ENCODE measurements around the gene ZNF609.

Gene ZNF609

DNA sequence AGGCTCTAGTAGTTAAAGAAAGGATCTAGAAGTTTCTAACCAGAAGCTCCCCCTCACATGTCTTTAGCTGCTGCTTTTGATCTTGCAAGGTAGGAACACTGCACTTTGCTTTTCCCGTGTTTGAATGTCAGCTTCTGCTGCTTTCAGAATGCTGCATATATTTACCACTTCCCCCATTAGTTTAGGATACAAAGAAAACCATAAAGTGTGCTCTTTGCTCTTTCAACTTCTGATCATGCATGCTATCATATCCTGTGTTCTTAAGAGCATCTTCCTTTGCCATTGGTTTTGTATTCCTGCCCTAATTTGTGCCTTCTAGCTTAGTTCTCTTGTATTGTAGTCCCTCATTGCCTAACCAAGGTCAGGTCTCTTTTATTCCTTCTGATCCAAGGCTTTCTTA is 43.3 kb downstream of the ZNF609 start:
- peak; percentile 19 for DNase-seq

DNA sequence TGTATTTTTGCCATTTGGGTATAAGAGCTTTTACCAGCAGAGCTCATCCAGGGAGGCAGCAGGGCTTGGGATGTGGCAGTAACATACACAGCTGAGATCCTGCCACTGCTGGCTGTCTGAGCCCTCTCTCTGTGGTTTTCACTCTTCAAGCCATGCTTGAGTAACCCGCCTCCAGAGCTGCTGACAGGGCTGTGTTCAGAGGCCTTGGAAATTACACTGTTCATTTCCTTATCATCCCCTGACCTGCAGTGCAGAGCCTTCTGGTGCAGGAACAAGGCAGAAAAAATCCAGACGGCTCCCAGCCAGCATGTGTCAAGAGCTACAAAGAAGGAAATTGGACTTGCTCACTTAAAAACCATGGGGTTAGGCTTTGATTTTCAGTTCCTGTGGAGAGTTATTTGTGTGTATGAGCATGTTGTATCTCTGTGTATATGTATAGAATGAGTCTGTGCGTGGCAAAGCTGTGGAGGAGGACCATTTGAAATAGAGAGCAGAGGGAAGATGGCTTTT is 47.0 kb downstream of the ZNF609 start:
- peak; percentile 86 for DNase-seq

DNA sequence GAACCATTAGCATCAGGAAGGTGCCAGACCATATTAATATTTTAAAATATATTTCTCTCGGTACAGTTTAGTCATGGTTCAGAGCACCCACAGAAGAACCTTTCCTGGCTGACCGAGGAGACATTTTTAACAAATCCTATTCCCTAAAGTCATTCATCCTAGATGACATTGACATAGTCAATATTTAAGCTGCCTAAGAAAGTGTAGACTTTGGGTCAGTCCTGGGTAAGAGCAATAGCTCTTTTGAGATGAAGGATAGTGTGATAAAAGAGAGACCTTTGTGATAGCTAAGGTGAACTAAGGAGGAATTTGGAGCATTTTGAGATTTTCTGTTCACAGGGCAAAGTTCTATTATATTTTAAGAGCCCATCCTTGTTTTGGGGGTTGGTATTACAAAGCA is 47.5 kb downstream of the ZNF609 start:
- no peak for DNase-seq

DNA sequence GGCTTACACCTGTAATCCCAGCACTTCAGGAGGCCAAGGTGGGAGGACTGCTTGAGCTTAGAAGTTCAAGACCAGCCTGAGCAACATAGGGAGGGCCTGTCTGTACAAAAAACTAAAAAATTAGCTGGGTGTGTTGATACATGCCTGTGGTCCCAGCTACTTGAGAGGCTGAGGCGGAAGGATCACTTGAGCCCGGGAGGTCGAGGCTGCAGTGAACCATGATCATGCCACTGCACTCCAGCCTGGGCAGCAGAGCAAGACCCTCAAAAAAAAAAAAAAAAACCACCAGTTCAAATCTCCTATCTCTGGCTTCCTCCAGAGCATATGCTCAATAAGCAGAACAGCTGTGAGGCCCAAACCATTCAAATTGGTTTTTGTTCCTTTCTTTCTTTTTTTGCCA is 53.4 kb downstream of the ZNF609 start:
- DNase-seq: no peak

DNA sequence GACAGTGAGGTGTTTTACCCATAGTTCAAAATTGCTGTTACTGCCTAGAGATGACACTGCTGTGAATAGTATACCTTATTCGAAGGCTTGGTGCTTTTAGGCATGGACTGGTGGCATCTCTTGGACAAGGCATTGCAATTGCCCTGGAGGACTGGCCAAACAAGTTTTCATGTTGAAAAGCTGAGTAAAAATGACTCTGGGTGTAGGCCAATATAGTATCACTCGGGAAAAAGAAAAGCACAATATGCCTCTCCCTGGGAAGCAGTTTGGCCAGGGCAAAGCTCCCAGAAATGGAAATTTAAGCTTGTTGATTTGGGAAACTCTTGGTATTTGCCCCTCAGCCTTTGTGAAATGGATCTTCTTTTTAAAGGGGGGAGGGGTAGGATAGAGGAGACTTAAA is 54.8 kb downstream of the ZNF609 start:
- no peak for DNase-seq

DNA sequence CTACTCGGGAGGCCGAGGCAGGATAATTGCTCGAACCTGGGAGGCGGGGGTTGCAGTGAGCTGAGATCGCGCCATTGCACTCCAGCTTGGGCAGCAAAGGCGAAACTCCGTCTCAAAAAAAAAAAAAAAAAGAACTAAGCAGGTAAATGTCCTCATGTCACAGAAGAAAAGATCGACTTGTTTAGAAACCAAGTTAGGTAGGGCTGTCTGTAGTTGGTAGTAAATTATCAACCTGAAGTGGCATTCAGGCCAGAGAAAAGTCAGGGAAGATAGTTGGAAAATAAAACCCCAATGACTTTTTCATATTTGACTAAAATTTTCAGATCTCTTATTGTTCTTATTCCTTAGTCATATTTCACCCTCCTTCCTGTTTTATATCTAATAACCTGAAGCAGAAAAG is 55.4 kb downstream of the ZNF609 start:
- DNase-seq: no peak

DNA sequence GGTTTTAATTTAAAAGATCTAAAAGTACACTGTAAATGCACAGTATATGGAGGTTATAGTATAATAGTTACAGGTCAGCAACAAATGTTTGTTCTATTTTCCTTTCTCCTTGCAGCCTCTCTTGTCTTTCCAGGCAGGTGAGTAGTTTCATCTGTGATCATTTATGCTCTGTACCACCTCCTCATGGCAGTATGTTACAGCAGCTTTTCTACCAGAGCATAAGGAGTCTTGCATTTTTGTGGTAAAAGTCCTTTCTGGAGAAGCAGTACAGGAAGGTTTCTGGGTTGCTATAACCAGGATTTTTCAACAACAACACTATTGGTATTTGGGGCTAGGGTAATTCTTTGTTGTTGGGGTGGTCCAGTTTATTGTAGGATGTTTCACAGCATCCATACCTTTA is 59.5 kb downstream of the ZNF609 start:
- DNase-seq: no peak

DNA sequence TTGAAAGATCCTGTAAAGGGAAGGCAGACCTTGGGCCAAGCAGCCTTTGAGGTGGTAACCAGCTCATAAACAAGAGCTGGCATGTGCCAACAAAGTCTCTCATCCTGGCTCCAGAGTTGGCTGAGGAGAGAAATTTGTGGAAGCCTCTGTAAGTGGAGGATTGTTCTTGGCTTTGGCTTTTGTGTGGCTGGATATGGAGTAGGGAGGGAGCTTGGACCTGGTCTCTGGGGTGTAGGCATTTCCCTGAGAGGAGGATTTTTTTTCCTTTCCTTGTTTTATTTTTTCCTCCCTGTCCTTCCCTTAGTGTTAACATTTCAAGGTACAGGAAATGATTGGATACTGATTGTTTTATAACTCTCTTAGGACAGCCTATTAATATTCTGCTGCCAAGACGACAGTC is 60.8 kb downstream of the ZNF609 start:
- no peak for DNase-seq

DNA sequence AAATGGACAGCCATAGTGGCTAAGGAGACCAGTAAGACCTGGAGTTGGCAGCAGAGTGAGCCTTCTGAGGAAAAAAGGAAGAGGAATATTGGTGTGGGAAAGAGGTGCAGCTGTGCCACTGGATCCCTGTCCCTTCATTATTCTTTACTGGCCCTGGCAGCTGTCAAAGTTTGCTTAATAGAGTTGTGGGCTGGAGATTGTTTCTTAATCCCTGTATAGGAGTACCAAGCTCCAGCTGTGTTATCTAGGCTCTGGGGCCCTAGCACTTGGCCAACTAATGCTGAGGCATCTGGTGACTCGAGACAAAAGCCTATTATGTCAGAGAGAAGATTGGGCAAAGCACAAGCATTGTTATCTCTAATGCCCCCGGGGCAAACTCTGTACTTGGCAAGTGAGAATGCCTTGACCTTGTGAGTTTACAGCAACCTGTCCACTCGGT is 61.4 kb downstream of the ZNF609 start:
- DNase-seq: peak; percentile 85

DNA sequence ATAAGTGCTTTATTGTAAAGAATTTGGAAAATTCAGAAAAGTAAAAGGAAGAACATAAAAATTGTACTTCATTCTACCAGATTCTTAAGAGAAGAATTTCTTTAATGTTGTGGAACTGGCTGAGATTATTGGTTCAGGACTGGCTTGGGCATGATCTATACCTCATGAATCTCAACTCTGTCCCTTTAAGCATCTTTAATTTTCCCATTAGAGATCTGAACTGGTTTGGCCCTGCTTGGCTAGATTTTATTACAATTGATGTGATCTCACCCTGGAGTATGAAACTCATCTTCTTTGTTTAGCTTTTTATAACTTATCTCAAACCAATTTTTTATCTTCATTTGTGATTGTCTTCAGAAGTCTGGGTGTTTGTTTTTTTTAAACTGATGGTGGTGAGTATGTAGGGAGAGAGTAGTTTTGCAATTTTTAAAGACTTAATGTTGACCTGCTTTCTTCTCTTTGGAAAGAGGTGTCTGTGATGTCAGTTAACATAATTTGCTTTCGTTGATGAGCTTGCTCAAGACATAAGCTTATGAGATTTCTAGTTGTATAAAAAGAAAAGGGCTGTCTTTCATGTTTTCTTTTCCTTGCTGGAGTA is 61.9 kb downstream of the ZNF609 start:
- DNase-seq: peak; percentile 18

DNA sequence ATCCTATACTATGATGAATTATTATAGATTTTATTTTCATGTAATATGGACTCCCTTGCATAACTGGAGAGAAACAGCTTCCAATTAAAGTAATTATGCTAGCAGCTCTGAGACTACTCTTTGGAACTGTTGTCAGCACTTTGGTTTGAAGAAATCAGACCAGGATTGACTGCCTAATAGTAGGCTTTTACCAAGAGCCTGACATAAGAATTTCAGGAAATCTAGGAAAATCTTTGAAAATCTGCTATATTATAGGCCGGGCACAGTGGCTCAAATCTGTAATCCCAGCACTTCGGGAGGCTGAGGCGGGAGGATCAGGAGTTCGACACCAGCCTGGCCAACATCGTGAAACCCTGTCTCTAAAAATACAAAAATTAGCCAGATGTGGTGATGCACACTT is 62.9 kb downstream of the ZNF609 start:
- DNase-seq: no peak

DNA sequence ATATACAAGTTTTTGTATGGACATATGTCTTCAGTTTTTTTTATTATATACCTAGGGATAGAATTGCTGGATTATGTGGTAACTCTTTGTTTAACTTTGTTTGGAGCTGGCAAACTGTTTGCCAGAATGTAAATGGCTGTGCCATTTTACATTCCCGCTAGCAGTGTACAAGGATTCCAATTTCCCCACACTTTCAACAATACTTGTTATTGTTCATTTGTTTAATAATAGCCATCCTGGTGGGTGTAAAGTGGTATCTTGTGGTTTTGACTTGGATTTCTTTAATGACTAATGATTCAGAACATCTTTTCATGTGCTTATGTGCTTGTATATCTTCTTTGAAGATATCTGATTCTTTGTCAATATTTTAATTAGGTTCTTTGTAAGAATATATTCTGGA is 64.4 kb downstream of the ZNF609 start:
- DNase-seq: no peak

DNA sequence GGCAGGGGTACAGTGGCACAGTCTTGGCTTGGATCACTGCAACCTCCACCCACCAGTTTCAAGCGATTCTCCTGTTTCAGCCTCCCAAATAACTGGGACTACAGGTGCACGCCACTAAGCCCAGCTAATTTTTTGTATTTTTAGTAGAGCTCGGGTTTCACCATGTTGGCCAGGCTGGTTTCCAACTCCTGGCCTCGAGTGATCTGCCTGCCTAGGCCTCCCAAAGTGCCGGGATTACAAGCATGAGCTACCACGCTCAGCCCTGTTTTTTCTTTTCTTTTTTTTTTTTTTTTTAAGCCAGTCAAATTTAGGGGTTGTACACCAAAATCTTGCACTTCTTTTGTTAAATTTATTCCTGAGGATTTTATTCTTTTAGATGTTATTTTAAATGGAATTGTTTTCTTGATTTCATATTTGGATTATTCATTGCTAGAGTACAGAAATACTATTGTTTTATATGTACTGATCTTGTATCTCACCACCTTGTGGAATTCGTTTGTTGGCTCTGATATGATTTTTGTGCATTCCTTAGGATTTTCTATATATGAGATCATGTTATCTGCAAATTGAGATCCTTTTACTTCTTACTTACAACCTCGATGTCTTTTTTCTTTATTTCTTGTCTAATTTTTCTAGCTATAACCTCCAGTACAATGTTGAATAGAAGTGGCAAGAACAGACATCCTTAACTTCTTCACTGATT is 65.6 kb downstream of the ZNF609 start:
- DNase-seq: no peak

DNA sequence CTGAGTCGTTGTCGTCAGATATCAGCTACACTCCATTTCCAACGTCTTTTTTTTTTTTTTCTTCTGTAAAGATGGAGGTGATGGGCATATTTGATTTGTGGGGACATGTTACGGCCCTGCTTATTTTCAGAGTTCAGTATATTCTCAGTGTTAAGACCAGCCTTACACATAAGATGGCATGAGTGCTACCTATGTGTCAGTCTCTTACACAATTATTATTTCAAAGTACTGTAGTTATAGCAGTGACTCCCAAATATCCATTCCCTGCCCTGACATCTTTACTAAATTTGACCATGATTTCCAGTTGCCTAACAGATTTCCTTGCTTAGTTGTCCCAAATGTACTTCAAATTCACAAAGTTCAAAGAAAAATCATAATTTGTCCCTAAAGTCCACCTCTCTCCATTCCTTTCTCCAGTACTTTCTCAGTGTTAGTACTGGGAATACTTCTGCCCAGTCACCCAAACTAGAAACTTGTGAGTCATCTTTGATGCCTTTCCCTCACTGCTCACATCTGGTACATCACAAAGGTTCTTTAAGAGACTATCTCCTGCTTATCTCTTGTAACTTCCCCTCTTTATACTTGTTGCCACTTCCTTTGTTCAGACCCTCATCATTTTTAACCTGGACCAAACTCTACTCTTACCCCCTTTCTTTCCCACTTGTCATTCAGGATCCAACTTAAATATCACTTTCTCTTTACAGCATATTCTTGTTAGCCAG is 67.0 kb downstream of the ZNF609 start:
- DNase-seq: peak; percentile 10

DNA sequence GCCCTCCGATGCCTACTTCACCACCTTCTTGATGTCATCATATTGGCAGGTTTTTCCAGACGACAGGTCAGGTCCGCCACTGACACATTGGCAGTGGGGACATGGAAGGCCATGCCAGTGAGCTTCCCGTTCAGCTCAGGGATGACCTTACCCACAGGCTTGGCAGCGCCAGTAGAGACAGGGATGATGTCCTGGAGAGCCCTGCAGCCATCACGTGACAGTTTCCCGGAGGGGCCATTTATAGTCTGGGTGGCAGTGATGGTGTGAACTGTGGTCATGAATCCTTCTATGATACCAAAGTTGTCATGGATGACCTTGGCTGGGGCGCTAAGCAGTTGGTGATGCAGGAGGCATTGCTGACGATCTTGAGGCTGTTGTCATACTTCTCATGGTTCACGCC is 68.5 kb downstream of the ZNF609 start:
- DNase-seq: no peak

DNA sequence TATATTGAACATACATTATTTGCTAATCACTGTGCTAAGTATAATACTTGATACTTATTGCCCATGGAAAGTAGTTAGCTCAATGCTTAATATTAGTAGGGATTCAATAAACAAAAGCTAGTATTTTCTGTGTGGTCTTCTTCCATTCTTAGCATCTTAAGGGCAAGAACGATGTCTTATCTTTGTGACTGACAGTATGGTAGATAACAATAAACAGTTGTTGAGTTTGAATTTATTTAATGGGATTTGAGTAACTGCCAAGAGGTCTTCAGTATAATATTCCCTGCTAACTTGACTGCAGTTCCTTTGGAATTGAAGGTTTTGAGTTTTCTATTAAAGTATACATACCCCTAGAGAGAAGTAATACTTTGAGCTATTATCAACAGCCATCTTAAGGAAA is 70.1 kb downstream of the ZNF609 start:
- DNase-seq: no peak

DNA sequence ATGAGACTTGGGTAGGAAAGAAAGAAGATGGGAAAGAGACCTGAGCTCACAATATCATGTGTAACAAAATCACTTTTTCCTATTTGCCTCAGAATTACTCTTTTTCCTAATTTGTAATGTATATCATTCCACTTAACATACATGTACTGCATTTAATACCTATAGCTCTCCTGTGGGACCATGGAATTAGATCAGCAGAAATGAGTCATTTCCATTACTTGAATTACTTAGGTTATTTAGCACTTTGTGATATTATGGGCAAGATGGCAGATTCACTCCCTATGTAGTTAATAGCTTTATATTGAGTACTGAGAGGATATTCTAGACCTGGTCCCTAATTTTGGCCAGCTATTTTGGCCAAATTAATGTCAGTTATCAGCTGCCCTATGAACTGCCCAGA is 70.5 kb downstream of the ZNF609 start:
- no peak for DNase-seq

DNA sequence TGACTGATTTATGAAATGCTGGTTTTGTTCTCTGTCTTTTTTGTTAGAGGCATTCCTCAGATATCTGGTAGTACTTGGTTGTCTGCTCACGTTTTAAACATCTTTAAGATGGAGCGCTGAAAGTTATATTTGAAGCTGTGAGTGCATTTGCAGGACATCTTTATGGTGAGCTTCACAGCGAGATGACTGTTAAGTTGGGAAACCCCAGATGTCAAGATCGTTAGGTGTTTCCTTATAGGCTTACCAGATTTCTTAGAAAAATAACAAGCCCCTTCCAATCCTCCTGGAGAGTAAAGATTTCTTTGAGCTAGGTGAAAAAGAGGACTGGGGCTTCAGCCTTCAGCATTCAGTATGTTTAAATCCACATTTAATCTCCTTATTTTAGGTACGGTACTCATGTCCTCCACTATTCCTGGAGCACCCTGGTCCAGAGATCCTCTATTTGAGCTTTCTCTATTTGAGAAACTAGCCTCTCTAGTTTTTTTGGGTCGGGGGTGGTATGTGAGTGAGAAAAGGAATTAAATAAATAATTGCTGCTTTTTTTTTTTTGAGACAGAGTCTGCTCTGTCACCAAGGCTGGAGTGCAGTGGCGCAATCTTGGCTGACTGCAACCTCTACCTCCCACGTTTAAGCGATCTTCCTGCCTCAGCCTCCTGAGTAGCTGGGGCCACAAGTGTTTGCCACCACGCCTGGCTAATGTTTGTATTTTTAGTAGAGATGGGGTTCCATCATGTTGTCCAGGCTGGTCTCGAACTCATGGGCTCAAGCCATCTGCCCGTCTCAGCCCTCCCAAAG is 72.3 kb downstream of the ZNF609 start:
- DNase-seq: peak; percentile 24

DNA sequence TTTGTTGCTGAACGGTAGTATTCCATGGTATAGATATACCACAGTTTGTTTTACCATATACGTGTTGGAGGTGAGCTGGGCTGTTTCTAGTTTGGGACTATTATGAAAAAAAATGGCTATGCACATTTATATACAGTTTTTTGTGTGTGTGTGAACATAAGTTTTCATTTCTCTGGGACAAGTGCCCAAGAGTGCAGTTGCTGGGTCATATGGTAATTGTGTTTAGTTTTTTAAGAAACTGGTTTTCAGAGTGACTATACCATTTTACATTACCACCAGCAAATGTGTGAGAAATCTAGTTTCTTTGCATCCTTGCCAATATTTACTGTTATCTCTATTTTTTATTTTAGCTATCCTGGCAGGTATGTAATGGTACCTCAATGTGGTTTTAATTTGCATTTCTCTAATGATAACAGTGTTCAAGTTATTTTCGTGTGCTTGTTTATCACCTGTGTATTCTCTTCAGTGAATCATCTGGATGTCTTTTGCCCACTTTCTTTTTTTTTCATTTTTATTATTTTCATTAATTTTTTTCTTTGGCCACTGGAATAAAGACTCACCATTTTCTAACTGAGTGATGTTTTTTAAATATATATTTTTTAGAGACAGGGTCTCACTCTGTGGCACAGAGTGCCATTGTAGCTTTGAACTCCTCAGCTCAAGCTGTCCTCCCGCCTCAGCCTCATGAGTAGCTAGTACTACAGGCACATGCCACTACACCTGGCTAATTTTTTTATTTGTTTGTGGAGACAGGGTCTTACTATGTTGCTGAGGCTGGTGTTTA is 75.3 kb downstream of the ZNF609 start:
- DNase-seq: no peak

DNA sequence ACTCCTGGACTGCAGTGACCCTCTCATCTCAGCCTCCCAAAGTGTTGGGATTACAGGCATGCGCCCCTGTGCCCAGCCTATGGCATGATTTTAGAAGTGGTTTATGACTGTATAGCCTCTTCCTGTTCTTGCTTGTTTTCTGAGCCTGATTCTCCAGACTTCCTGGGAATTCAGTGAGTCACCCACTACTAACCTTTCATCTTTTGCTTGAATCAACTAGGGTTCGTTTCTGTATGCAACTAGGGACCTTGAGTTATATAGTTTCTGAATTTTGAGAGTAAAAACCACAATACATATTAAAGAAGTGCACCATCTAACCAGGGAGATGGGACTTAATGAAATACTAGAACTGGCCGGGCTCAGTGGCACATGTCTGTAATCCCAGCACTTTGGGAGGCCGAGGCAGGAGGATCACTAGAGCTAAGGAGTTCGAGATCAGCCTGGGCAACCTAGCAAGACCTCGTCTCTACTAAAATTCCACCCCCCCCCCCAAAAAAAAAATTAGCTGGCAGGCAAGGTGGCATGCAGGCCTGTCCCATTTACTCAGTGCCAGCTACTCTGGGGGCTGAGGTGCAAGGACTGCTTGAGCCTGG is 76.0 kb downstream of the ZNF609 start:
- DNase-seq: peak; percentile 8

DNA sequence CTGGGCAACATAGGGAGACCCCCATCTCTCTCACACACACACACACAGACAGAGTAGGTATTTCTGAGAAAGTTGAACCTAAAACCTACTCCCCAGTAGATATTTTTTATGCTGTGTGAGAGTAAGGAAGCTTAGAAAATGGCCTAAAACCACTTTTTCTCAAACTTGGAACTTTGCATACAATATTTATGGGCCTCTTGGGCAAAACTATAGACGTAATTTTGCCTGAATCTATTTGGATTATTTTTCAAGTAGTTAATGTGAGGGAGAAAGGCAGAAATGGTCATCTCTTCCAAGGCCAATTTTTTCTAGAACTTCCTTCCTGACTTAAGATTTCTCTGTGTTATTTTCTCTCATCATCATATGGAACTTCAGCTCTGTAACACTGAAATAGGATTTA is 81.7 kb downstream of the ZNF609 start:
- DNase-seq: no peak

DNA sequence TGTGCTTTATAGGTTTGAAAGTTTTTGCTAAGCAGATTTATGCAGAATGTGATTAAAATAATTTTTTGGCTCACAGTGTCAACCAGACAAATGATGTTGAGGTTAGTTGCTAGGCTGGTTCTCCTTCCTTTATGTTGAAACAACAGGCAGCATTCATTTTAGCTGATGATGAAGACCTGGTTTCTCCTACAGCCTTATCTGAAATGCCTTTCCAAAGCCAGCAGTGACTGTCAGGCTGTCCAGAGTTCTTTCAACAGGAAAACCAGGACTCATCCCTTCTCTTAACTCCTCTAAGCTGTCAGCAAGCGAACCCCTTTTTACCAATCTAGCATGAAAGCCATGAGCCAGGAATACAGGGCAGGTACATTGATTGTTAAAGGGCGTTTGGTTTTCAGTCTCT is 84.1 kb downstream of the ZNF609 start:
- no peak for DNase-seq

Data from MV-4-11 (cell line).